ENCODE data around the gene PCYT1A. TPM values are rescaled to one million over a fixed set of nuclear protein-coding genes. Genes with fewer than 3 reads are reported as not detected.

The PCYT1A gene
- total and polyA plus RNA-seq, 2 of the 13 experiments (the other 11 are each of a cell fraction or from before 2014, with no cell fraction given), result 26.4 to 45.3 TPM

DNA sequence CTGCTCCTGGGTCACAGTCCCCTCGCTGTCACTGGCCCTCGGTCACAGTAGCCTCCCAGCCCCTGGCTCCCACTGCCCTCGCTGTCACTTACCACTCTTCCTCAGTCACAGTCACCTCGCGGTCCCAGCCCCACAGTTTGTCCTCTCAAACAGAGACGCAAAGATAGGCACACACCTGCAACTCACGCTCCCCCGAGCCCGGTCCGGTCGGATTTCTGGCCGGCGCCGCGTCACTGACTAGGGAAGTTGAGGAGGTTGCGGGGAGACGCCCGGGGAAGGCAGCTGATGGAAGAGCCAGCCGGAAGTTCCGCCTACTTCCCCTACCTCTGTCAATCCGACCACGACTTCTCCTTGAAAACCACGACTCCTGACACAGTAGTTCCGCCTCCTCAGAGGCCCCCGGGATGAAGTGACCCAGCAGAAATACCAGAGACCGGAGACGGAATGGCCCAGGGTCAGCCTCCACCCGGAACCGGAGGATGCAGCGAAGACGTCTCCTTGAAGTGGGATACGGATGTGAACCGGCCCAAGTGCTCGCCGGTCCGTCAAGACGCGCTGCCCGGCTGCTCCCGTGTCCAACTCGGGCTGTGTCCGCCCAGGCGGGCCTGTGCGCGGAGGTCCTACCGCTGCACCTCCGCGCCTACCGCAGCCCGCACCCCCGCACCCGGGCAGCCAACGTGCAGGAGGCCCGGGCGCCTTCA is at the start of gene PCYT1A (continued):
- TF ChIP-seq, protein P1, sequence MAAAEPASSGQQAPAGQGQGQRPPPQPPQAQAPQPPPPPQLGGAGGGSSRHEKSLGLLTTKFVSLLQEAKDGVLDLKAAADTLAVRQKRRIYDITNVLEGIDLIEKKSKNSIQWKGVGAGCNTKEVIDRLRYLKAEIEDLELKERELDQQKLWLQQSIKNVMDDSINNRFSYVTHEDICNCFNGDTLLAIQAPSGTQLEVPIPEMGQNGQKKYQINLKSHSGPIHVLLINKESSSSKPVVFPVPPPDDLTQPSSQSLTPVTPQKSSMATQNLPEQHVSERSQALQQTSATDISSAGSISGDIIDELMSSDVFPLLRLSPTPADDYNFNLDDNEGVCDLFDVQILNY (CRISPR knock-in tag; conservative IDR thresholded peaks at IDR 0.05), result 0 out of 2 replicates have a peak, but pooled peaks have one; percentile 65
- TF ChIP-seq PHF8 (CRISPR knock-in tag; IDR thresholded peaks at IDR 0.05) (peak; percentile 96), ZNF124 (CRISPR knock-in tag; IDR thresholded peaks at IDR 0.05) (peak; percentile 45; the same call in 1 of the 2 replicates), TOE1 (CRISPR knock-in tag; IDR thresholded peaks at IDR 0.05) (peak; percentile 27; the same call in 1 of the 2 replicates), ZMAT3 (CRISPR knock-in tag; conservative IDR thresholded peaks at IDR 0.05) (no peak; the same call in 1 of the 2 replicates), ZFAT (CRISPR knock-in tag; conservative IDR thresholded peaks at IDR 0.05) (no peak), ASH2L (IDR thresholded peaks at IDR 0.05; ENCODE audit: insufficient read length, low read depth, low read length) (peak; percentile 97), ZNF121 (CRISPR knock-in tag; IDR thresholded peaks at IDR 0.05) (peak; percentile 77; the same call in 1 of the 2 replicates), TBX2 (CRISPR knock-in tag; IDR thresholded peaks at IDR 0.05; ENCODE audit: borderline replicate concordance) (peak; percentile 72), ZNF768 (CRISPR knock-in tag; IDR thresholded peaks at IDR 0.05) (peak; percentile 53; the same call in 1 of the 2 replicates), NFKB2 (CRISPR knock-in tag; IDR thresholded peaks at IDR 0.05; ENCODE audit: borderline replicate concordance) (peak; percentile 74; the same call in 1 of the 2 replicates), ZNF44 (CRISPR knock-in tag; IDR thresholded peaks at IDR 0.05) (no peak), SPEN (CRISPR knock-in tag; IDR thresholded peaks at IDR 0.05; ENCODE audit: low read depth) (peak; percentile 73; the same call in 1 of the 2 replicates), FOXP1 (IDR thresholded peaks at IDR 0.05) (no peak), FOXP1 (CRISPR knock-in tag; IDR thresholded peaks at IDR 0.05) (peak; percentile 19)
- TF ChIP-seq, protein P2, sequence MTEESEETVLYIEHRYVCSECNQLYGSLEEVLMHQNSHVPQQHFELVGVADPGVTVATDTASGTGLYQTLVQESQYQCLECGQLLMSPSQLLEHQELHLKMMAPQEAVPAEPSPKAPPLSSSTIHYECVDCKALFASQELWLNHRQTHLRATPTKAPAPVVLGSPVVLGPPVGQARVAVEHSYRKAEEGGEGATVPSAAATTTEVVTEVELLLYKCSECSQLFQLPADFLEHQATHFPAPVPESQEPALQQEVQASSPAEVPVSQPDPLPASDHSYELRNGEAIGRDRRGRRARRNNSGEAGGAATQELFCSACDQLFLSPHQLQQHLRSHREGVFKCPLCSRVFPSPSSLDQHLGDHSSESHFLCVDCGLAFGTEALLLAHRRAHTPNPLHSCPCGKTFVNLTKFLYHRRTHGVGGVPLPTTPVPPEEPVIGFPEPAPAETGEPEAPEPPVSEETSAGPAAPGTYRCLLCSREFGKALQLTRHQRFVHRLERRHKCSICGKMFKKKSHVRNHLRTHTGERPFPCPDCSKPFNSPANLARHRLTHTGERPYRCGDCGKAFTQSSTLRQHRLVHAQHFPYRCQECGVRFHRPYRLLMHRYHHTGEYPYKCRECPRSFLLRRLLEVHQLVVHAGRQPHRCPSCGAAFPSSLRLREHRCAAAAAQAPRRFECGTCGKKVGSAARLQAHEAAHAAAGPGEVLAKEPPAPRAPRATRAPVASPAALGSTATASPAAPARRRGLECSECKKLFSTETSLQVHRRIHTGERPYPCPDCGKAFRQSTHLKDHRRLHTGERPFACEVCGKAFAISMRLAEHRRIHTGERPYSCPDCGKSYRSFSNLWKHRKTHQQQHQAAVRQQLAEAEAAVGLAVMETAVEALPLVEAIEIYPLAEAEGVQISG (CRISPR knock-in tag; IDR thresholded peaks at IDR 0.05), result peak; percentile 90
- TF ChIP-seq, protein P3, sequence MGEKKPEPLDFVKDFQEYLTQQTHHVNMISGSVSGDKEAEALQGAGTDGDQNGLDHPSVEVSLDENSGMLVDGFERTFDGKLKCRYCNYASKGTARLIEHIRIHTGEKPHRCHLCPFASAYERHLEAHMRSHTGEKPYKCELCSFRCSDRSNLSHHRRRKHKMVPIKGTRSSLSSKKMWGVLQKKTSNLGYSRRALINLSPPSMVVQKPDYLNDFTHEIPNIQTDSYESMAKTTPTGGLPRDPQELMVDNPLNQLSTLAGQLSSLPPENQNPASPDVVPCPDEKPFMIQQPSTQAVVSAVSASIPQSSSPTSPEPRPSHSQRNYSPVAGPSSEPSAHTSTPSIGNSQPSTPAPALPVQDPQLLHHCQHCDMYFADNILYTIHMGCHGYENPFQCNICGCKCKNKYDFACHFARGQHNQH (CRISPR knock-in tag; IDR thresholded peaks at IDR 0.05), result peak; percentile 72
- TF ChIP-seq, protein P4, sequence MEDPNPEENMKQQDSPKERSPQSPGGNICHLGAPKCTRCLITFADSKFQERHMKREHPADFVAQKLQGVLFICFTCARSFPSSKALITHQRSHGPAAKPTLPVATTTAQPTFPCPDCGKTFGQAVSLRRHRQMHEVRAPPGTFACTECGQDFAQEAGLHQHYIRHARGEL (CRISPR knock-in tag; IDR thresholded peaks at IDR 0.05), result no peak
- TF ChIP-seq, protein P5, sequence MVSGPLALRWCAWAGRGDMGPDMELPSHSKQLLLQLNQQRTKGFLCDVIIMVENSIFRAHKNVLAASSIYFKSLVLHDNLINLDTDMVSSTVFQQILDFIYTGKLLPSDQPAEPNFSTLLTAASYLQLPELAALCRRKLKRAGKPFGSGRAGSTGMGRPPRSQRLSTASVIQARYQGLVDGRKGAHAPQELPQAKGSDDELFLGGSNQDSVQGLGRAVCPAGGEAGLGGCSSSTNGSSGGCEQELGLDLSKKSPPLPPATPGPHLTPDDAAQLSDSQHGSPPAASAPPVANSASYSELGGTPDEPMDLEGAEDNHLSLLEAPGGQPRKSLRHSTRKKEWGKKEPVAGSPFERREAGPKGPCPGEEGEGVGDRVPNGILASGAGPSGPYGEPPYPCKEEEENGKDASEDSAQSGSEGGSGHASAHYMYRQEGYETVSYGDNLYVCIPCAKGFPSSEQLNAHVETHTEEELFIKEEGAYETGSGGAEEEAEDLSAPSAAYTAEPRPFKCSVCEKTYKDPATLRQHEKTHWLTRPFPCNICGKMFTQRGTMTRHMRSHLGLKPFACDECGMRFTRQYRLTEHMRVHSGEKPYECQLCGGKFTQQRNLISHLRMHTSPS (CRISPR knock-in tag; IDR thresholded peaks at IDR 0.05; ENCODE audit: low read depth), result no peak; the same call in 1 of the 2 replicates
- TF ChIP-seq, protein P6, sequence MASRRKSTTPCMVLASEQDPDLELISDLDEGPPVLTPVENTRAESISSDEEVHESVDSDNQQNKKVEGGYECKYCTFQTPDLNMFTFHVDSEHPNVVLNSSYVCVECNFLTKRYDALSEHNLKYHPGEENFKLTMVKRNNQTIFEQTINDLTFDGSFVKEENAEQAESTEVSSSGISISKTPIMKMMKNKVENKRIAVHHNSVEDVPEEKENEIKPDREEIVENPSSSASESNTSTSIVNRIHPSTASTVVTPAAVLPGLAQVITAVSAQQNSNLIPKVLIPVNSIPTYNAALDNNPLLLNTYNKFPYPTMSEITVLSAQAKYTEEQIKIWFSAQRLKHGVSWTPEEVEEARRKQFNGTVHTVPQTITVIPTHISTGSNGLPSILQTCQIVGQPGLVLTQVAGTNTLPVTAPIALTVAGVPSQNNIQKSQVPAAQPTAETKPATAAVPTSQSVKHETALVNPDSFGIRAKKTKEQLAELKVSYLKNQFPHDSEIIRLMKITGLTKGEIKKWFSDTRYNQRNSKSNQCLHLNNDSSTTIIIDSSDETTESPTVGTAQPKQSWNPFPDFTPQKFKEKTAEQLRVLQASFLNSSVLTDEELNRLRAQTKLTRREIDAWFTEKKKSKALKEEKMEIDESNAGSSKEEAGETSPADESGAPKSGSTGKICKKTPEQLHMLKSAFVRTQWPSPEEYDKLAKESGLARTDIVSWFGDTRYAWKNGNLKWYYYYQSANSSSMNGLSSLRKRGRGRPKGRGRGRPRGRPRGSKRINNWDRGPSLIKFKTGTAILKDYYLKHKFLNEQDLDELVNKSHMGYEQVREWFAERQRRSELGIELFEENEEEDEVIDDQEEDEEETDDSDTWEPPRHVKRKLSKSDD (CRISPR knock-in tag; IDR thresholded peaks at IDR 0.05; ENCODE audit: low read depth), result no peak; the same call in 1 of the 2 replicates
